Breast epithelium (tissue), 3 donors: Measurements from ENCODE around the gene B4GALT6.

ENCODE experiments used
- CTCF ChIP-seq, 3 donors: fragments of 450-650 bp; IDR thresholded peaks; one replicate each; pipeline ENCODE4 v1.5.1; 2016 to 2017; ENCODE audit warnings: antibody characterized with exemption in 3 of 3, mild to moderate bottlenecking in 3 of 3, moderate library complexity in 3 of 3
- POLR2A ChIP-seq: fragments of 450-650 bp; IDR thresholded peaks from one replicate; pipeline ENCODE4 v1.6.1; 2016; ENCODE audit warnings: antibody characterized with exemption, mild to moderate bottlenecking, moderate library complexity
- POLR2AphosphoS5 ChIP-seq, 3 donors: sonication (generic); formaldehyde crosslinking; IDR thresholded peaks; one replicate each; pipeline ENCODE4 v1.6.1; 2017; ENCODE audit warnings: antibody characterized with exemption in 3 of 3

GRCh38 chr18:31591628-31592027 lies 92.8 kb downstream of the B4GALT6 start, which contains the start of gene TTR:
- TF ChIP-seq POLR2A, result no peak
- TF ChIP-seq CTCF (IDR thresholded peaks at IDR 0.05), result no peak
- TF ChIP-seq POLR2AphosphoS5 (IDR thresholded peaks at IDR 0.05), result no peak
